ENCODE measurements around the gene EVL. TPM values are rescaled to one million over a fixed set of nuclear protein-coding genes. Genes with fewer than 3 reads are reported as not detected.
A peak's percentile ranks its signal among the peaks of the same experiment; 100 is the strongest.

Gene EVL
- total and polyA plus RNA-seq, 2 donors, result 233 to 240 TPM

GRCh38 chr14:100075681-100076080 is 10.5 kb downstream of the EVL start:
- peak overlapping the region; percentile 74 to 99 for H3K27ac ChIP-seq (ENCODE audit: low read depth in 1 of 2, low read length in 1 of 2)
- H3K4me1 ChIP-seq (ENCODE audit: control insufficient read depth in 2 of 2, insufficient read depth in 2 of 2, low read length in 2 of 2), result peaks cover 87 to 99% of the 10 kb centered on the region in 2 donors

GRCh38 chr14:100076133-100076532 is 10.9 kb downstream of the EVL start:
- Histone ChIP-seq H3K4me1 (ENCODE audit: control insufficient read depth in 2 of 2, insufficient read depth in 2 of 2, low read length in 2 of 2) (peaks cover 86 to 98% of the 10 kb centered on the region in 2 donors), H3K4me3 (ENCODE audit: low read length in 2 of 2) (no peak overlapping the region), H3K36me3 (ENCODE audit: control insufficient read depth in 2 of 2, insufficient read depth in 2 of 2, low read length in 1 of 2) (peaks cover 17 to 62% of the 10 kb centered on the region in 2 donors), H3K9me3 (ENCODE audit: control insufficient read depth in 2 of 2, insufficient read depth in 1 of 2, low read length in 1 of 2) (no peaks in the 10 kb centered on the region), H3K27me3 (ENCODE audit: control insufficient read depth in 2 of 2, insufficient read depth in 1 of 2, low read length in 1 of 2) (no peaks in the 10 kb centered on the region), H3K27ac (ENCODE audit: low read depth in 1 of 2, low read length in 1 of 2) (peak overlapping the region; percentile 48 to 99)
- WGBS, result 50% methylated on average over 5 of the region's 5 CpGs
- DNase-seq (ENCODE audit: low read depth in 6 of 9, low spot score in 9 of 9), result peak in 1 of 9 donors; percentile 44

More at GRCh38 chr14:100075681-100076080, 10.5 kb downstream of the EVL start:
- WGBS, result 25% methylated on average over 4 of the region's 4 CpGs
- DNase-seq (ENCODE audit: low read depth in 6 of 9, low spot score in 9 of 9), result peak in 1 of 9 donors; percentile 27
- H3K4me3 ChIP-seq (ENCODE audit: low read length in 2 of 2), result no peak overlapping the region
- H3K36me3 ChIP-seq (ENCODE audit: control insufficient read depth in 2 of 2, insufficient read depth in 2 of 2, low read length in 1 of 2), result peaks cover 17 to 66% of the 10 kb centered on the region in 2 donors
- H3K27me3 ChIP-seq (ENCODE audit: control insufficient read depth in 2 of 2, insufficient read depth in 1 of 2, low read length in 1 of 2), result no peaks in the 10 kb centered on the region
- no peaks in the 10 kb centered on the region for H3K9me3 ChIP-seq (ENCODE audit: control insufficient read depth in 2 of 2, insufficient read depth in 1 of 2, low read length in 1 of 2)

DNA sequence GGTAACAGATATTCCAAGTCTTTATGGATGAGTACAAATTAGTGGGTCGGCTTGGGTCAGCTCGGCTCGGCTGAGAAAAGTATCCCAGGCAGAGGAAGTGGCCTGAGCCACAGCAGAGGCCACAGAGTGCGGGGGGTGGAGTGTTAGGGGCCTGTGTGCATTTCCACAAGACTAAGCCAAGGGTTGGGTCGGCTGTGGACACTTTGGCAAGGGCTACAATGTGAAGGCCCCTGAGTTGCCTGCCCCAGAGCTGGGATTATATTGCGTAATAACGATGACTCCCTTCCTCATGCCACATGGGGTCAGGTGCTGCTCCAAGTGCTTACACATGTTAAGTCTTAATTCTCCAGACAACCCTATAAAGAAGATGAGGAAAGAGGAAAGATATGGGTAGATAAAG is 11.4 kb downstream of the EVL start:
- Histone ChIP-seq H3K27me3 (ENCODE audit: control insufficient read depth in 2 of 2, insufficient read depth in 1 of 2, low read length in 1 of 2) (no peaks in the 10 kb centered on the region), H3K4me3 (ENCODE audit: low read length in 2 of 2) (no peak overlapping the region), H3K4me1 (ENCODE audit: control insufficient read depth in 2 of 2, insufficient read depth in 2 of 2, low read length in 2 of 2) (peaks cover 84 to 96% of the 10 kb centered on the region in 2 donors), H3K36me3 (ENCODE audit: control insufficient read depth in 2 of 2, insufficient read depth in 2 of 2, low read length in 1 of 2) (peaks cover 17 to 58% of the 10 kb centered on the region in 2 donors), H3K27ac (ENCODE audit: low read depth in 1 of 2, low read length in 1 of 2) (peak overlapping the region; percentile 48 to 99), H3K9me3 (ENCODE audit: control insufficient read depth in 2 of 2, insufficient read depth in 1 of 2, low read length in 1 of 2) (no peaks in the 10 kb centered on the region)
- no peak for DNase-seq (ENCODE audit: low read depth in 6 of 9, low spot score in 9 of 9)
- 78% methylated on average over 7 of the region's 7 CpGs for WGBS

DNA sequence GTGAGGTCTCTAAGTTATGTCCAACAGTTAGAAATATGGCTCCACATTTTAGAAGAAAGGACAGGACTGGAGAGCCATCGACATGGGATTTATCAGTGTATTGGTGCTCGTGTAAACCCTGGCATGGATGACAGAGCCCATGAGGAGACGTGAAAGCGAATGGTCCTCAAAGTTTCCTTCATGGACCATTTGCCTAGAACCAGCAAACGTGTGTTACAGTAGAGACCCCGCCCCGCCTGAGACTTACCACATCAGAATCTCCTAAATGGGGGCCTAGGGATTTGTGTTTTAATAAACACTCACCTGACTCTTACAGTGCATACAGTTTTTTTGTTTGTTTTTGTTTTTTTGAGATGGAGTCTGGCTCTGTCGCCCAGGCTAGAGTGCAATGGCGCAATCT is 12.2 kb downstream of the EVL start:
- H3K36me3 ChIP-seq (ENCODE audit: control insufficient read depth in 2 of 2, insufficient read depth in 2 of 2, low read length in 1 of 2), result peaks cover 20 to 63% of the 10 kb centered on the region in 2 donors
- H3K4me1 ChIP-seq (ENCODE audit: control insufficient read depth in 2 of 2, insufficient read depth in 2 of 2, low read length in 2 of 2), result peaks cover 84 to 96% of the 10 kb centered on the region in 2 donors
- WGBS, result 86% methylated on average over 9 of the region's 9 CpGs
- peak overlapping the region; percentile 54 to 99 for H3K27ac ChIP-seq (ENCODE audit: low read depth in 1 of 2, low read length in 1 of 2)
- H3K4me3 ChIP-seq (ENCODE audit: low read length in 2 of 2), result no peak overlapping the region
- H3K27me3 ChIP-seq (ENCODE audit: control insufficient read depth in 2 of 2, insufficient read depth in 1 of 2, low read length in 1 of 2), result no peaks in the 10 kb centered on the region
- DNase-seq (ENCODE audit: low read depth in 6 of 9, low spot score in 9 of 9), result no peak
- no peaks in the 10 kb centered on the region for H3K9me3 ChIP-seq (ENCODE audit: control insufficient read depth in 2 of 2, insufficient read depth in 1 of 2, low read length in 1 of 2)

- peak in 1 of 9 donors; percentile 50 for DNase-seq (ENCODE audit: low read depth in 6 of 9, low spot score in 9 of 9)
- Histone ChIP-seq H3K4me1 (ENCODE audit: control insufficient read depth in 2 of 2, insufficient read depth in 2 of 2, low read length in 2 of 2) (peaks cover 83 to 96% of the 10 kb centered on the region in 2 donors), H3K9me3 (ENCODE audit: control insufficient read depth in 2 of 2, insufficient read depth in 1 of 2, low read length in 1 of 2) (no peaks in the 10 kb centered on the region), H3K36me3 (ENCODE audit: control insufficient read depth in 2 of 2, insufficient read depth in 2 of 2, low read length in 1 of 2) (peaks cover 24 to 65% of the 10 kb centered on the region in 2 donors), H3K27me3 (ENCODE audit: control insufficient read depth in 2 of 2, insufficient read depth in 1 of 2, low read length in 1 of 2) (no peaks in the 10 kb centered on the region), H3K4me3 (ENCODE audit: low read length in 2 of 2) (peak overlapping the region; percentile 22 to 26), H3K27ac (ENCODE audit: low read depth in 1 of 2, low read length in 1 of 2) (peak overlapping the region; percentile 80 to 98)
- WGBS, result 35% methylated on average over 10 of the region's 10 CpGs
These were observed 13.1 kb downstream of the EVL start for GRCh38 chr14:100078216-100078803.

DNA sequence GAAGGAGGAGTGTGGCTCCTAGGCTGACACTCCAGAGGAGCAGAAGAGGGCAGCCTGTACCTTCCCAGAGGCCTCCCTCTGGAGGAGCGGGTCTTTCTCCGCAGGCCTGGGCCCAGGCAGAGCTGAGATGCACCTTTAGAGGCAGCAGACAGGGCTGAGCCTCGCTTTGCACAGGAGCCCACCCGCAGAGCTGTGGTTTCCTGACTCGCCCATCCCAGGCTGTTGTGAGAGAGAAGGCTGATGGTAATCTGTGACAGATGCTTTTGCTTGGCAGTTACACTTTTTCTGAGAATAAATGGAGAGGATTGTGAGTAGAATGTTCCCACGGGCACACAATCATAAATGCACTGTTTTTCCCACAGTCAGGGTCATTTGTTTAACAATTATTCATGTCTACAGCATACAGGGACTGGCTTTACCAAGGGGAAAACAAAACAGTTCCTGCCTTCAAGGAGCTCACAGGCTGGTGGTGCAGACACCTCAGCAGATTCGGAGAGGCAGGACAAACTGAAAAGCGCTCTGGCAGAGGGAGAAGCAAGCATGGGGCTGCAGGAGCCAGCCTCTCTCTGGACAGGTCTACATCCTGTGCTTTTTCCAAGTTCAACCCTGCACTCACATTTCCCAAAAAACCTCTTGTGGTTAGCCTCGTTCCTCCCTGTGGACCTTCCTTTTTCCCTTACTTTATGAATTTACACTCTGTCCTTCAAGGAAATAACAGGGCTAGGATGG is 13.9 kb downstream of the EVL start:
- Histone ChIP-seq H3K4me1 (ENCODE audit: control insufficient read depth in 2 of 2, insufficient read depth in 2 of 2, low read length in 2 of 2) (peaks cover 76 to 92% of the 10 kb centered on the region in 2 donors), H3K27me3 (ENCODE audit: control insufficient read depth in 2 of 2, insufficient read depth in 1 of 2, low read length in 1 of 2) (no peaks in the 10 kb centered on the region), H3K27ac (ENCODE audit: low read depth in 1 of 2, low read length in 1 of 2) (peak overlapping the region; percentile 80 to 98), H3K9me3 (ENCODE audit: control insufficient read depth in 2 of 2, insufficient read depth in 1 of 2, low read length in 1 of 2) (no peaks in the 10 kb centered on the region), H3K4me3 (ENCODE audit: low read length in 2 of 2) (peak overlapping the region; percentile 22 to 29), H3K36me3 (ENCODE audit: control insufficient read depth in 2 of 2, insufficient read depth in 2 of 2, low read length in 1 of 2) (peaks cover 23 to 66% of the 10 kb centered on the region in 2 donors)
- WGBS, result 6% methylated on average over 9 of the region's 9 CpGs
- peak in 6 of 9 donors; percentile 77 to 95 (median 88) for DNase-seq (ENCODE audit: low read depth in 6 of 9, low spot score in 9 of 9)

DNA sequence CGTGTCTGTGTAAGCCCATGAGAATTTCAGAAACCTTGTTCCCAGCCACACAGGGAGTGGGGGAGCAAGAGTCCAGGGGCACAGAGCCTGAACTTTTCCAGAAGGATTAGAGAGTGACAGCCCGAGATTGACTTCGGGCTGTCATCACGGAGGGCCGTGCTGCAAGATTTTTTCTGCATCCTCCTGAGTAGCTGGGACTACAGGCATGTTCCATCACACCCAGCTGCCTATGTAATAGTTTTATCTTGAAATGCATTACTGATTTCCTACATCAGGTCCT is 14.4 kb downstream of the EVL start:
- Histone ChIP-seq H3K4me3 (ENCODE audit: low read length in 2 of 2) (peak overlapping the region; percentile 8 to 29), H3K27me3 (ENCODE audit: control insufficient read depth in 2 of 2, insufficient read depth in 1 of 2, low read length in 1 of 2) (no peaks in the 10 kb centered on the region), H3K36me3 (ENCODE audit: control insufficient read depth in 2 of 2, insufficient read depth in 2 of 2, low read length in 1 of 2) (peaks cover 23 to 66% of the 10 kb centered on the region in 2 donors), H3K27ac (ENCODE audit: low read depth in 1 of 2, low read length in 1 of 2) (peak overlapping the region; percentile 80 to 98), H3K9me3 (ENCODE audit: control insufficient read depth in 2 of 2, insufficient read depth in 1 of 2, low read length in 1 of 2) (no peaks in the 10 kb centered on the region), H3K4me1 (ENCODE audit: control insufficient read depth in 2 of 2, insufficient read depth in 2 of 2, low read length in 2 of 2) (peaks cover 71 to 92% of the 10 kb centered on the region in 2 donors)
- 57% methylated on average over 5 of the region's 5 CpGs for WGBS
- DNase-seq (ENCODE audit: low read depth in 6 of 9, low spot score in 9 of 9), result no peak

DNA sequence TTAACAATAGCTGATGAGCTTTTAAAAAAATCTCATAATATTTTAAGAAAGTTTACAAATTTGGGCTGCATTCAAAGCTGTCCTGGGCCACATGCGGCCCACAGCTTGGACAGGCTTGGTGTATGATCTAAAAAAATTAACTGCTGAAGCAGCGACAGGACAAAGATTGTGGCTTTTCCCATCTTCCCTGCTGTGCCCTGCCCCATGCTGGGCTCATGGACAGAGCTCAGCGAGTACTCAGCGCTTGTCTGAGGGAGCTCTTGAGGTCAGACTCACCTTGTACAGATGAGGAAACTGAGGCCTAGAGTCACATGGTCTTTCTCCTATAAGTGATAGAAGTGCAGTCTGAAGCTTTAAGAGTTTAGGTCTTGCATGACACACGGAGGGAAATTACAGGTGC is 15.0 kb downstream of the EVL start:
- Histone ChIP-seq H3K4me1 (ENCODE audit: control insufficient read depth in 2 of 2, insufficient read depth in 2 of 2, low read length in 2 of 2) (peaks cover 65 to 88% of the 10 kb centered on the region in 2 donors), H3K27ac (ENCODE audit: low read depth in 1 of 2, low read length in 1 of 2) (peak overlapping the region; percentile 78 to 98), H3K27me3 (ENCODE audit: control insufficient read depth in 2 of 2, insufficient read depth in 1 of 2, low read length in 1 of 2) (no peaks in the 10 kb centered on the region), H3K36me3 (ENCODE audit: control insufficient read depth in 2 of 2, insufficient read depth in 2 of 2, low read length in 1 of 2) (peaks cover 21 to 66% of the 10 kb centered on the region in 2 donors), H3K4me3 (ENCODE audit: low read length in 2 of 2) (no peak overlapping the region), H3K9me3 (ENCODE audit: control insufficient read depth in 2 of 2, insufficient read depth in 1 of 2, low read length in 1 of 2) (no peaks in the 10 kb centered on the region)
- 74% methylated on average over 5 of the region's 5 CpGs for WGBS
- no peak for DNase-seq (ENCODE audit: low read depth in 6 of 9, low spot score in 9 of 9)

GRCh38 chr14:100081997-100082625 is 16.9 kb downstream of the EVL start:
- 52% methylated on average over 12 of the region's 12 CpGs for WGBS
- Histone ChIP-seq H3K27ac (ENCODE audit: low read depth in 1 of 2, low read length in 1 of 2) (peak overlapping the region; percentile 71 to 98), H3K9me3 (ENCODE audit: control insufficient read depth in 2 of 2, insufficient read depth in 1 of 2, low read length in 1 of 2) (no peaks in the 10 kb centered on the region), H3K27me3 (ENCODE audit: control insufficient read depth in 2 of 2, insufficient read depth in 1 of 2, low read length in 1 of 2) (no peaks in the 10 kb centered on the region), H3K4me3 (ENCODE audit: low read length in 2 of 2) (no peak overlapping the region), H3K36me3 (ENCODE audit: control insufficient read depth in 2 of 2, insufficient read depth in 2 of 2, low read length in 1 of 2) (peaks cover 29 to 69% of the 10 kb centered on the region in 2 donors), H3K4me1 (ENCODE audit: control insufficient read depth in 2 of 2, insufficient read depth in 2 of 2, low read length in 2 of 2) (peaks cover 49 to 69% of the 10 kb centered on the region in 2 donors)
- no peak for DNase-seq (ENCODE audit: low read depth in 6 of 9, low spot score in 9 of 9)

Data from thymus (tissue), 11 donors.